GM23338 (cell line): ENCODE data around the gene PTPRJ. TPM values are rescaled to one million over a fixed set of nuclear protein-coding genes. Genes with fewer than 3 reads are reported as not detected.

Experiments
- ATAC-seq: fragments of 200-7000 bp; cut with Tn5 transposase; 3 replicates; pipeline ENCODE4 v1.9.1; 2020
- DNase-seq: peaks from one replicate; pipeline ENCODE4 v3.0.0-alpha.2; 2015; ENCODE audit warnings: low spot score
- H2AFZ ChIP-seq: fragments of 200-600 bp; sonication (generic); 2 replicates; pipeline ENCODE4 v1.8.0; 2016; ENCODE audit warnings: antibody characterized with exemption, mild to moderate bottlenecking, moderate library complexity
- H3F3A ChIP-seq: fragments of 200-600 bp; sonication (generic); replicated peaks from 2 replicates; pipeline ENCODE4 v1.8.0; 2017; ENCODE audit warnings: antibody characterized with exemption, mixed run types, low read depth
- H3K27ac ChIP-seq: fragments of 200-600 bp; sonication (generic); 2 replicates; pipeline ENCODE4 v1.6.1; 2016; ENCODE audit warnings: low read depth
- H3K27me3 ChIP-seq: fragments of 200-600 bp; sonication (generic); 2 replicates; pipeline ENCODE4 v1.8.0; 2016; ENCODE audit warnings: mild to moderate bottlenecking, mixed run types, moderate library complexity; ENCODE audit not compliant: insufficient read depth
- H3K36me3 ChIP-seq: fragments of 200-600 bp; sonication (generic); 2 replicates; pipeline ENCODE4 v1.8.0; 2016; ENCODE audit warnings: mild to moderate bottlenecking; ENCODE audit not compliant: insufficient read depth
- H3K4me1 ChIP-seq: fragments of 200-600 bp; sonication (generic); 2 replicates; pipeline ENCODE4 v1.8.0; 2016; ENCODE audit warnings: mild to moderate bottlenecking, moderate library complexity; ENCODE audit not compliant: insufficient read depth
- H3K4me2 ChIP-seq: fragments of 200-600 bp; sonication (generic); 2 replicates; pipeline ENCODE4 v1.7.1; 2017; ENCODE audit warnings: mixed run types
- H3K4me3 ChIP-seq: fragments of 200-600 bp; sonication (generic); 2 replicates; pipeline ENCODE4 v1.6.1; 2016; ENCODE audit warnings: mixed run types
- H3K79me2 ChIP-seq: fragments of 200-600 bp; sonication (generic); replicated peaks from 2 replicates; pipeline ENCODE4 v1.8.0; 2017; ENCODE audit warnings: mild to moderate bottlenecking; ENCODE audit not compliant: insufficient read depth
- H3K9me2 ChIP-seq: fragments of 200-600 bp; sonication (generic); 2 replicates; pipeline ENCODE4 v1.8.0; 2017; ENCODE audit not compliant: insufficient read depth
- H4K20me1 ChIP-seq: fragments of 200-600 bp; sonication (generic); replicated peaks from 2 replicates; pipeline ENCODE4 v1.8.0; 2017; ENCODE audit warnings: mild to moderate bottlenecking; ENCODE audit not compliant: insufficient read depth
- H3K27ac Mint-ChIP-seq: 2 replicates; pipeline ENCODE4 v1.8.0; 2020; ENCODE audit warnings: inconsistent platforms, mild to moderate bottlenecking, moderate library complexity, mixed read lengths
- H3K27me3 Mint-ChIP-seq: 3 replicates; pipeline ENCODE4 v1.8.0; 2022; ENCODE audit warnings: low read depth, mild to moderate bottlenecking, moderate library complexity, mixed read lengths, inconsistent platforms; ENCODE audit not compliant: insufficient read depth, poor library complexity
- H3K36me3 Mint-ChIP-seq: 3 replicates; pipeline ENCODE4 v1.8.0; 2021; ENCODE audit warnings: low read depth, mild to moderate bottlenecking, inconsistent platforms, moderate library complexity, mixed read lengths
- H3K4me1 Mint-ChIP-seq: 3 replicates; pipeline ENCODE4 v1.8.0; 2020; ENCODE audit warnings: mild to moderate bottlenecking, inconsistent platforms, mixed read lengths
- H3K4me3 Mint-ChIP-seq: 3 replicates; pipeline ENCODE4 v1.8.0; 2021; ENCODE audit warnings: moderate library complexity, mild to moderate bottlenecking, inconsistent platforms, mixed read lengths
- H3K9me3 Mint-ChIP-seq: 3 replicates; pipeline ENCODE4 v1.8.0; 2020; ENCODE audit warnings: moderate library complexity, mild to moderate bottlenecking, inconsistent platforms, mixed read lengths
- CREB1 ChIP-seq: fragments of 250-450 bp; sonication (Bioruptor Pico); IDR thresholded peaks from 2 replicates; pipeline ENCODE4 v1.5.0; 2020; ENCODE audit warnings: low read depth, mild to moderate bottlenecking, moderate library complexity
- CTCF ChIP-seq, 2 experiments: fragments of 200-600 bp in 1 of 2; sonication (generic) in 1 of 2; conservative IDR thresholded peaks; 2 replicates each; pipeline versions ENCODE4 v1.5.1 to v1.6.1; 2016 to 2017; ENCODE audit warnings: antibody characterized with exemption in 2 of 2, low read depth in 2 of 2, mild to moderate bottlenecking in 2 of 2, moderate library complexity in 1 of 2
- EZH2 ChIP-seq: fragments of 200-600 bp; sonication (generic); IDR thresholded peaks from one replicate; pipeline ENCODE4 v1.8.0; 2017; ENCODE audit warnings: antibody characterized with exemption, mild to moderate bottlenecking, low read depth; ENCODE audit not compliant: unreplicated experiment
- JUNB ChIP-seq: IDR thresholded peaks from one replicate; pipeline ENCODE4 v1.6.1; 2016; ENCODE audit warnings: antibody characterized with exemption; ENCODE audit not compliant: unreplicated experiment
- NANOG ChIP-seq: IDR thresholded peaks from 2 replicates; pipeline ENCODE4 v1.6.1; 2016; ENCODE audit warnings: antibody characterized with exemption, borderline replicate concordance
- POLR2AphosphoS5 ChIP-seq: IDR thresholded peaks from 2 replicates; pipeline ENCODE4 v1.6.1; 2016; ENCODE audit warnings: antibody characterized with exemption, low read depth
- STAT1 ChIP-seq: IDR thresholded peaks from one replicate; pipeline ENCODE4 v1.6.1; 2016; ENCODE audit warnings: antibody characterized with exemption; ENCODE audit not compliant: unreplicated experiment
- ZNF114 ChIP-seq: fragments of 250-450 bp; sonication (Bioruptor Pico); IDR thresholded peaks from 2 replicates; pipeline ENCODE4 v1.5.0; 2020; ENCODE audit warnings: mild to moderate bottlenecking, moderate library complexity
- ZNF331 ChIP-seq: fragments of 250-450 bp; sonication (Bioruptor Pico); IDR thresholded peaks from 2 replicates; pipeline ENCODE4 v1.5.0; 2020; ENCODE audit warnings: low read depth, mild to moderate bottlenecking, moderate library complexity
- ZNF462 ChIP-seq: fragments of 250-450 bp; sonication (Bioruptor Pico); IDR thresholded peaks from 2 replicates; pipeline ENCODE4 v1.5.0; 2020; ENCODE audit warnings: mild to moderate bottlenecking, moderate library complexity
- polyA plus RNA-seq: library from polyadenylated mRNA; unstranded; fragments of >200 nt; fragmentation: Nextera tagmentation; extraction: Ambion mirVana; gene quantifications from 2 replicates; pipeline ENCODE4 v1.2.1, GENCODE V29; 2016
- total RNA-seq: library from RNA; depleted of rRNA; stranded (reverse); fragments of >200 nt; shearing (Covaris generic); gene quantifications from 2 replicates; pipeline ENCODE4 v1.2.3, GENCODE V29; 2014

The PTPRJ gene
- total and polyA plus RNA-seq, 2 experiments from 2014 or later, result 4.2 to 16.0 TPM

GRCh38 chr11:47961383-47961782, 19.0 kb upstream of the PTPRJ start:
- Histone ChIP-seq H3K9me2 (no peaks in the 10 kb centered on the region), H3K4me1 (no peaks in the 10 kb centered on the region), H3F3A (no peaks in the 10 kb centered on the region), H3K36me3 (no peaks in the 10 kb centered on the region), H4K20me1 (no peaks in the 10 kb centered on the region), H3K27ac (no peak overlapping the region), H3K4me2 (no peak overlapping the region), H3K4me3 (no peak overlapping the region), H3K79me2 (no peaks in the 10 kb centered on the region), H2AFZ (peak overlapping the region; percentile 69; the same call in 1 of the 2 replicates), H3K27me3 (no peaks in the 10 kb centered on the region)
- no peak overlapping the region for H3K4me3 Mint-ChIP-seq
- no peaks in the 10 kb centered on the region for H3K4me1 Mint-ChIP-seq
- no peaks in the 10 kb centered on the region for H3K9me3 Mint-ChIP-seq
- H3K27me3 Mint-ChIP-seq, result peaks cover 5% of the 10 kb centered on the region
- peak overlapping the region; percentile 27; the same call in 1 of the 2 replicates for H3K27ac Mint-ChIP-seq
- DNase-seq, result peak; percentile 41
- ATAC-seq, result peak; percentile 63
- TF ChIP-seq ZNF114 (CRISPR knock-in tag) (no peak), ZNF462 (CRISPR knock-in tag) (no peak), STAT1 (no peak), JUNB (no peak), NANOG (no peak), CTCF (conservative IDR thresholded peaks at IDR 0.05; ENCODE audit: low read depth in 2 of 2) (no peak), POLR2AphosphoS5 (no peak), CREB1 (CRISPR knock-in tag) (no peak), ZNF331 (no peak), EZH2 (no peak)
- no peaks in the 10 kb centered on the region for H3K36me3 Mint-ChIP-seq
